ENCODE results near the gene KLF5. TPM values are rescaled to one million over a fixed set of nuclear protein-coding genes. Genes with fewer than 3 reads are reported as not detected.

KLF5 gene
- total RNA-seq, 1 experiment from 2014 or later: 2.3 TPM

GRCh38 chr13:73065665-73066340, 7.0 kb downstream of the KLF5 start (continued):
- TF ChIP-seq, protein P1, sequence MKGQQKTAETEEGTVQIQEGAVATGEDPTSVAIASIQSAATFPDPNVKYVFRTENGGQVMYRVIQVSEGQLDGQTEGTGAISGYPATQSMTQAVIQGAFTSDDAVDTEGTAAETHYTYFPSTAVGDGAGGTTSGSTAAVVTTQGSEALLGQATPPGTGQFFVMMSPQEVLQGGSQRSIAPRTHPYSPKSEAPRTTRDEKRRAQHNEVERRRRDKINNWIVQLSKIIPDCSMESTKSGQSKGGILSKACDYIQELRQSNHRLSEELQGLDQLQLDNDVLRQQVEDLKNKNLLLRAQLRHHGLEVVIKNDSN (CRISPR knock-in tag; IDR thresholded peaks at IDR 0.05): no peak
- no peak for TF ChIP-seq EMX1 (CRISPR knock-in tag; IDR thresholded peaks at IDR 0.05)
- no peak for TF ChIP-seq ZNF121 (CRISPR knock-in tag; IDR thresholded peaks at IDR 0.05)

DNA sequence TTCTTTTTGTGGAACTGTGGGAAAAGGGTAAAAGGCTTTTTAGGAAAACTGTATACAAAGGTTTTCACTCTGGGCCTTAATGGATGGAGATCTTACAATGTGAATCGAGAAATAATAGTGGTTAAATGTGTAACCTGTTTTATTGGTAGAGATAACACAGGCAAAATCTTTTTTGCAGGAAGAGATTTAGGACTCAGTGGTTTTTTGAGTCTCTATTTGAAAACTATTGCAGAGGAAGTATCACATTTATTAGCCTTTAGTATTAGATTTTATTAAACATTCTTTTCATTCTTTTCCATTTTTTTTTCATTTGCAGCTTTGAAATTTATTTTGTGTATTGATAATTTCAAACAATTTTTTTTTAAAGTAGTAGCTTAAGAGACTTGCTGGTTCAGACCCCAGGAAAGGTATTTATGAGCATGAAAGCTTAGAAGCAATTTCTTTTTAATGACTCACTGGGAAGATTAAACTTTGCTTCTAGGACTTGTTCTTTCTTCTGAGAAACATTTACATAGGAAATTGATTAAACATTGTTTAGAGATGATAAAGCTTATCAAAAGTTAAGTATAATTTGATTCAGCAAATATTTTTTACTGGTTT, 10.5 kb downstream of the KLF5 start:
- H3K9me3 Mint-ChIP-seq: no peaks in the 10 kb centered on the region
- no peak for DNase-seq (ENCODE audit: low spot score)
- peaks cover 51% of the 10 kb centered on the region for H3K4me1 Mint-ChIP-seq
- ChIA-PET POLR2A (no interaction called here), CTCF (no interaction called here)
- no peak for ATAC-seq
- no peak overlapping the region for H3K27ac Mint-ChIP-seq
- no peak overlapping the region for H3K4me3 Mint-ChIP-seq
- H3K27me3 Mint-ChIP-seq (ENCODE audit: low read depth): peaks cover 17% of the 10 kb centered on the region
- no peak for TF ChIP-seq SOX15 (CRISPR knock-in tag; IDR thresholded peaks at IDR 0.05)
- TF ChIP-seq ZNF396 (CRISPR knock-in tag; IDR thresholded peaks at IDR 0.05; ENCODE audit: borderline replicate concordance): no peak
- TF ChIP-seq ZSCAN18 (CRISPR knock-in tag; IDR thresholded peaks at IDR 0.05): no peak
- TF ChIP-seq MXD4 (CRISPR knock-in tag; IDR thresholded peaks at IDR 0.05; ENCODE audit: borderline replicate concordance): no peak
- TF ChIP-seq RELA (CRISPR knock-in tag; IDR thresholded peaks at IDR 0.05; ENCODE audit: borderline replicate concordance): no peak
- no peaks in the 10 kb centered on the region for H3K36me3 Mint-ChIP-seq

DNA sequence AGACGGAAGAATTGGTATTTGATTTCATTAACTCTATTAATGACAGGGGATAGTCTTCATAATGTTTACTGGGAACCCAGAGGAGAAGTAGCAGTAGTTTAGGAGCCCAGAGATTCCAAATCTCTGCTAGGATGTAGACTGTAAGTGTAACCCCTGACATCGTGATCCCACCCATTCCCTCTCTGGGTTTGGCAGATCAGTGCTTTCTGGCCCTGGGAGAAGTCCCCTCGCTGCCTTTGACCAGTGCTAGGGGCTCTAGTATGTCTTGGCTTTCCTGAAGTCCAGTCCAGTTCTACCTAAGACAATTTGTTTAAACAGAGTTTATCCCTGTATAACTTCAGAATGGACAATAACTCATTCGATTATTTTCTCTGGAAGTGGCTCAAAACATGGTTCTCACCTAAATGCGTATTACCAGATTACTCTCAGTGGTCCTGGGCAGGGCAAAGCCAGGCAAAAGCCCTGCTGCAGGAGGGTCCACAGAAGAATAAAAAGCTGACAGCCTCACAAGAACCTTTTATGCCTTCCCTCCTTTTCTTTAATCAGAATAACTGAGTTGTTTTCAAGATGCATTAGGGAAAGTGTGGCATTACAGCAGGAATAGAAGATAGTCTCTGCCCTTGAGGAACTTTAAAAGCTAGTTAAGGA, 11.8 kb downstream of the KLF5 start:
- no peak overlapping the region for H3K4me3 Mint-ChIP-seq
- no peak for TF ChIP-seq ZNF281 (CRISPR knock-in tag; IDR thresholded peaks at IDR 0.05)
- no peak for TF ChIP-seq ERG (CRISPR knock-in tag; IDR thresholded peaks at IDR 0.05)
- no peak for TF ChIP-seq RELA (CRISPR knock-in tag; IDR thresholded peaks at IDR 0.05; ENCODE audit: borderline replicate concordance)
- TF ChIP-seq, protein P2, sequence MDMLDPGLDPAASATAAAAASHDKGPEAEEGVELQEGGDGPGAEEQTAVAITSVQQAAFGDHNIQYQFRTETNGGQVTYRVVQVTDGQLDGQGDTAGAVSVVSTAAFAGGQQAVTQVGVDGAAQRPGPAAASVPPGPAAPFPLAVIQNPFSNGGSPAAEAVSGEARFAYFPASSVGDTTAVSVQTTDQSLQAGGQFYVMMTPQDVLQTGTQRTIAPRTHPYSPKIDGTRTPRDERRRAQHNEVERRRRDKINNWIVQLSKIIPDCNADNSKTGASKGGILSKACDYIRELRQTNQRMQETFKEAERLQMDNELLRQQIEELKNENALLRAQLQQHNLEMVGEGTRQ (CRISPR knock-in tag; IDR thresholded peaks at IDR 0.05): no peak
- TF ChIP-seq ZMAT4 (CRISPR knock-in tag; IDR thresholded peaks at IDR 0.05): no peak
- TF ChIP-seq, protein P3, sequence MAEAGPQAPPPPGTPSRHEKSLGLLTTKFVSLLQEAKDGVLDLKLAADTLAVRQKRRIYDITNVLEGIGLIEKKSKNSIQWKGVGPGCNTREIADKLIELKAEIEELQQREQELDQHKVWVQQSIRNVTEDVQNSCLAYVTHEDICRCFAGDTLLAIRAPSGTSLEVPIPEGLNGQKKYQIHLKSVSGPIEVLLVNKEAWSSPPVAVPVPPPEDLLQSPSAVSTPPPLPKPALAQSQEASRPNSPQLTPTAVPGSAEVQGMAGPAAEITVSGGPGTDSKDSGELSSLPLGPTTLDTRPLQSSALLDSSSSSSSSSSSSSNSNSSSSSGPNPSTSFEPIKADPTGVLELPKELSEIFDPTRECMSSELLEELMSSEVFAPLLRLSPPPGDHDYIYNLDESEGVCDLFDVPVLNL (CRISPR knock-in tag; IDR thresholded peaks at IDR 0.05; ENCODE audit: borderline replicate concordance, low read depth): no peak
- TF ChIP-seq, protein P4, sequence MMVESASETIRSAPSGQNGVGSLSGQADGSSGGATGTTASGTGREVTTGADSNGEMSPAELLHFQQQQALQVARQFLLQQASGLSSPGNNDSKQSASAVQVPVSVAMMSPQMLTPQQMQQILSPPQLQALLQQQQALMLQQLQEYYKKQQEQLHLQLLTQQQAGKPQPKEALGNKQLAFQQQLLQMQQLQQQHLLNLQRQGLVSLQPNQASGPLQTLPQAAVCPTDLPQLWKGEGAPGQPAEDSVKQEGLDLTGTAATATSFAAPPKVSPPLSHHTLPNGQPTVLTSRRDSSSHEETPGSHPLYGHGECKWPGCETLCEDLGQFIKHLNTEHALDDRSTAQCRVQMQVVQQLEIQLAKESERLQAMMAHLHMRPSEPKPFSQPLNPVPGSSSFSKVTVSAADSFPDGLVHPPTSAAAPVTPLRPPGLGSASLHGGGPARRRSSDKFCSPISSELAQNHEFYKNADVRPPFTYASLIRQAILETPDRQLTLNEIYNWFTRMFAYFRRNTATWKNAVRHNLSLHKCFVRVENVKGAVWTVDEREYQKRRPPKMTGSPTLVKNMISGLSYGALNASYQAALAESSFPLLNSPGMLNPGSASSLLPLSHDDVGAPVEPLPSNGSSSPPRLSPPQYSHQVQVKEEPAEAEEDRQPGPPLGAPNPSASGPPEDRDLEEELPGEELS (CRISPR knock-in tag; IDR thresholded peaks at IDR 0.05): no peak
- no peak for TF ChIP-seq ATF1 (CRISPR knock-in tag; IDR thresholded peaks at IDR 0.05)
- TF ChIP-seq STAT6 (CRISPR knock-in tag; conservative IDR thresholded peaks at IDR 0.05; ENCODE audit: low read depth): no peak

More for the DNA sequence above, 11.8 kb downstream of the KLF5 start:
- DNase-seq (ENCODE audit: low spot score) (no peak), ATAC-seq (peak; percentile 29; the same call in 1 of the 2 replicates)
- Mint-ChIP-seq H3K27ac (no peak overlapping the region), H3K9me3 (no peaks in the 10 kb centered on the region), H3K27me3 (ENCODE audit: low read depth) (peaks cover 5% of the 10 kb centered on the region), H3K36me3 (no peaks in the 10 kb centered on the region), H3K4me1 (peaks cover 53% of the 10 kb centered on the region)
- CTCF ChIA-PET: no interaction called here
- POLR2A ChIA-PET: no interaction called here

Data from WTC11 (cell line).